Pancreas (tissue), 10 donors: ENCODE results near the gene KDM2A. TPM values are rescaled to one million over a fixed set of nuclear protein-coding genes. Genes with fewer than 3 reads are reported as not detected.
"Not testable (repeated sequence)": the region's sequence is repeated elsewhere in the genome, so short reads cannot be mapped to it uniquely, and the experiment has no call there.

Source experiments
- ATAC-seq, 4 donors: fragments of 200-7000 bp; cut with Tn5 transposase; one replicate each; pipeline versions ENCODE4 v1.8.0 to v1.9.1; 2020; ENCODE audit warnings: mild to moderate bottlenecking in 4 of 4, moderate library complexity in 4 of 4
- DNase-seq, 6 donors: peaks; one replicate each; pipeline ENCODE4 v3.0.0-alpha.2; 2020
- FAIRE-seq: peaks from 2 replicates; lab custom pipeline; 2012; peaks lifted over from hg19 to GRCh38; lab: Jason Lieb, UNC
- H3K27ac ChIP-seq, 4 donors: fragments of 200-600 bp; sonication (generic); 1 replicate in 3 of 4; 2 replicates in 1 of 4; pipeline versions ENCODE4 v1.5.0 to v1.8.0; 2020
- H3K27me3 ChIP-seq, 4 donors: fragments of 200-600 bp; one replicate each; pipeline ENCODE4 v1.8.0; 2021
- H3K36me3 ChIP-seq, 3 donors: fragments of 200-600 bp; sonication (generic) in 1 of 3; one replicate each; pipeline versions ENCODE4 v1.5.0 to v1.8.0; 2020 to 2021
- H3K4me1 ChIP-seq, 3 donors: fragments of 200-600 bp; one replicate each; pipeline ENCODE4 v1.8.0; 2021
- H3K4me3 ChIP-seq, 4 donors: fragments of 200-600 bp; sonication (generic) in 2 of 4; one replicate each; pipeline versions ENCODE4 v1.5.0 to v1.8.0; 2020 to 2021
- H3K9me3 ChIP-seq, 4 donors: fragments of 200-600 bp; one replicate each; pipeline ENCODE4 v1.8.0; 2021
- CTCF ChIP-seq, 4 donors: fragments of 200-600 bp; sonication (generic) in 3 of 4; IDR thresholded peaks; one replicate each; pipeline versions ENCODE4 v1.5.0 to v1.8.0; 2021; ENCODE audit warnings: antibody characterized with exemption in 4 of 4
- WGBS, 2 donors: extraction: QIAGEN DNeasy Blood & Tissue Kit; methylation state at CpG; one replicate each; pipeline ENCODE4 v1.1.7; 2013; 5-methylcytosine and 5-hydroxymethylcytosine counted together
- intact Hi-C, 3 donors: fragments of 100-400 bp; cut with DNase I; formaldehyde crosslinking; loops; one replicate each; pipeline versions ENCODE4 v1.11.1 to v1.14.2; 2022
- polyA plus RNA-seq, 2 donors: library from polyadenylated mRNA; stranded (reverse); fragments of 200-250 nt; gene quantifications; one replicate each; pipeline ENCODE4 v1.2.3, GENCODE V29; 2013
- total RNA-seq, 6 donors: library from RNA; stranded (reverse); fragmentation: NEBNext Ultra II Directional in 4 of 6; extraction: Animal tissue kit (Norgen Biotek cat#: 25700) in 4 of 6; gene quantifications; one replicate each; pipeline versions ENCODE4 v1.2.1 to v1.2.4, GENCODE V29; 2021 to 2023
- donor health status: healthy with polysubstance abuse.
- donor health status: DM: no; HTN: no; CAD: no; lungs with moderate emphysema.
- donor health status: DM: no; HTN: no; CAD: no.
- donor health status: control.
- donor health status: control.
- donor health status: Bipolar disorder and iron deficiency.
- donor health status: DM: yes; HTN: yes; CAD: no.
- donor health status: DM: no; HTN: no; CAD: no.
- donor health status: DM: no; HTN: no; CAD: no.
- donor health status: DM: yes; HTN: yes; CAD: no.

The KDM2A gene
- total and polyA plus RNA-seq, 8 donors: 17.2 to 39.1 (median 22.5) TPM

- H3K27ac ChIP-seq: no peak overlapping the region
- H3K4me3 ChIP-seq: no peak overlapping the region
- no peak for TF ChIP-seq CTCF (IDR thresholded peaks at IDR 0.05)
- H3K27me3 ChIP-seq: no peaks in the 10 kb centered on the region
- FAIRE-seq: no peak
- H3K36me3 ChIP-seq: peaks cover 6 to 62% (median 40%) of the 10 kb centered on the region in 3 donors
- ATAC-seq: no peak
- peak in 1 of 6 donors; percentile 6 for DNase-seq
- intact Hi-C loops: loop anchor here in 1 of 3 donors (10.0 kb wide), 1 partner anchor 130 kb away; no protein-coding TSS in a partner anchor
- no peaks in the 10 kb centered on the region for H3K9me3 ChIP-seq
- H3K4me1 ChIP-seq: no peaks in the 10 kb centered on the region
- 84 to 86% methylated on average over 15 of the region's 15 CpGs for WGBS, 2 donors
Observed at GRCh38 chr11:67254798-67255197, 135.7 kb downstream of the KDM2A start.

GRCh38 chr11:67255353-67255752 lies 136.3 kb downstream of the KDM2A start:
- DNase-seq: peak in 1 of 6 donors; percentile 35
- H3K27ac ChIP-seq: no peak overlapping the region
- no peak for ATAC-seq
- no peaks in the 10 kb centered on the region for H3K9me3 ChIP-seq
- TF ChIP-seq CTCF (IDR thresholded peaks at IDR 0.05): no peak
- peaks cover 6 to 56% (median 35%) of the 10 kb centered on the region in 3 donors for H3K36me3 ChIP-seq
- intact Hi-C loops: loop anchor here in 1 of 3 donors (10.0 kb wide), 1 partner anchor 129 kb away; no protein-coding TSS in a partner anchor
- no peaks in the 10 kb centered on the region for H3K27me3 ChIP-seq
- no peaks in the 10 kb centered on the region for H3K4me1 ChIP-seq
- no peak for FAIRE-seq
- no peak overlapping the region for H3K4me3 ChIP-seq
- 83 to 89% methylated on average over 10 of the region's 10 CpGs for WGBS, 2 donors

- FAIRE-seq (no peak), ATAC-seq (no peak), DNase-seq (peak in 1 of 6 donors; percentile 45)
- no peak overlapping the region for H3K27ac ChIP-seq
- WGBS, 2 donors: 90% methylated on average over 8 of the region's 8 CpGs
- no peak for TF ChIP-seq CTCF (IDR thresholded peaks at IDR 0.05)
- intact Hi-C loops: loop anchor here in 1 of 3 donors (10.0 kb wide), 1 partner anchor 129 kb away; no protein-coding TSS in a partner anchor
- no peaks in the 10 kb centered on the region for H3K4me1 ChIP-seq
- H3K36me3 ChIP-seq: peaks cover 6 to 51% (median 30%) of the 10 kb centered on the region in 3 donors
- no peak overlapping the region for H3K4me3 ChIP-seq
- H3K27me3 ChIP-seq: no peaks in the 10 kb centered on the region
- no peaks in the 10 kb centered on the region for H3K9me3 ChIP-seq
Observed at GRCh38 chr11:67255864-67256263, 136.8 kb downstream of the KDM2A start.

- no peaks in the 10 kb centered on the region for H3K9me3 ChIP-seq
- no peak for TF ChIP-seq CTCF (IDR thresholded peaks at IDR 0.05)
- no peak overlapping the region for H3K27ac ChIP-seq
- FAIRE-seq (no peak), ATAC-seq (no peak), DNase-seq (peak in 1 of 6 donors; percentile 7)
- H3K4me3 ChIP-seq: no peak overlapping the region
- 79 to 81% methylated on average over 5 of the region's 5 CpGs for WGBS, 2 donors
- intact Hi-C loops: loop anchor here in 1 of 3 donors (10.0 kb wide), 1 partner anchor 128 kb away; no protein-coding TSS in a partner anchor
- H3K36me3 ChIP-seq: peaks cover 6 to 44% (median 30%) of the 10 kb centered on the region in 3 donors
- no peaks in the 10 kb centered on the region for H3K27me3 ChIP-seq
- no peaks in the 10 kb centered on the region for H3K4me1 ChIP-seq
Observed at GRCh38 chr11:67256477-67257135, 137.5 kb downstream of the KDM2A start.

GRCh38 chr11:67260406-67260805 lies 141.3 kb downstream of the KDM2A start:
- Histone ChIP-seq H3K4me3 (no peak overlapping the region), H3K4me1 (no peaks in the 10 kb centered on the region), H3K9me3 (no peaks in the 10 kb centered on the region), H3K27me3 (no peaks in the 10 kb centered on the region), H3K27ac (no peak overlapping the region), H3K36me3 (peaks cover under 1 to 7% (median 6%) of the 10 kb centered on the region in 3 donors)
- intact Hi-C loops: no loop called here
- 70 to 85% methylated on average over 6 of the region's 6 CpGs for WGBS, 2 donors
- ATAC-seq (no peak), FAIRE-seq (no peak), DNase-seq (no peak)
- TF ChIP-seq CTCF (IDR thresholded peaks at IDR 0.05): no peak

GRCh38 chr11:67260885-67261639 lies 142.0 kb downstream of the KDM2A start:
- FAIRE-seq, intact Hi-C loops: not testable (repeated sequence)

More at GRCh38 chr11:67260885-67261639, 142.0 kb downstream of the KDM2A start:
- H3K4me1 ChIP-seq, H3K36me3 ChIP-seq, H3K27ac ChIP-seq, H3K9me3 ChIP-seq, H3K27me3 ChIP-seq: not testable (repeated sequence)
- H3K4me3 ChIP-seq: peak overlapping the region in 2 of 4 donors; percentile 8 to 30
- DNase-seq (peak in 4 of 6 donors; percentile 35 to 84 (median 72)), ATAC-seq (peak; percentile 7 to 28 (median 16))
- 24 to 25% methylated on average over 50 of the region's 50 CpGs for WGBS, 2 donors
